Spleen (tissue), 11 donors: ENCODE data around the gene HMGXB4. TPM values are rescaled to one million over a fixed set of nuclear protein-coding genes. Genes with fewer than 3 reads are reported as not detected.

ENCODE experiments used
- DNase-seq: peaks from one replicate; pipeline ENCODE4 v3.0.0-alpha.2; 2020
- H3K27ac ChIP-seq, 8 donors: fragments of 200-600 bp; sonication (generic) in 7 of 8; 1 replicate in 4 of 8; 2 replicates in 4 of 8; pipeline versions ENCODE4 v1.5.0 to v1.8.0; 2016 to 2021; ENCODE audit warnings: inconsistent platforms in 4 of 8, mild to moderate bottlenecking in 4 of 8, moderate library complexity in 1 of 8
- H3K27me3 ChIP-seq, 7 donors: fragments of 200-600 bp; sonication (generic) in 6 of 7; replicated peaks in 1 of 7; 1 replicate in 4 of 7; 2 replicates in 3 of 7; pipeline versions ENCODE4 v1.5.0 to v1.8.0; 2016 to 2021; ENCODE audit warnings: inconsistent platforms in 3 of 7, mild to moderate bottlenecking in 1 of 7
- H3K36me3 ChIP-seq, 6 donors: fragments of 200-600 bp; sonication (generic) in 5 of 6; 1 replicate in 4 of 6; 2 replicates in 2 of 6; pipeline versions ENCODE4 v1.5.0 to v1.8.0; 2016 to 2021; ENCODE audit warnings: inconsistent platforms in 2 of 6
- H3K4me1 ChIP-seq, 6 donors: fragments of 200-600 bp; sonication (generic) in 5 of 6; 1 replicate in 3 of 6; 2 replicates in 3 of 6; pipeline versions ENCODE4 v1.5.0 to v1.8.0; 2016 to 2021; ENCODE audit warnings: inconsistent platforms in 3 of 6
- H3K4me3 ChIP-seq, 8 donors: fragments of 200-600 bp; sonication (generic) in 7 of 8; 1 replicate in 4 of 8; 2 replicates in 4 of 8; pipeline versions ENCODE4 v1.5.0 to v1.8.0; 2016 to 2021; ENCODE audit warnings: inconsistent platforms in 4 of 8, mild to moderate bottlenecking in 4 of 8, moderate library complexity in 2 of 8
- H3K9me3 ChIP-seq, 8 donors: fragments of 200-600 bp; sonication (generic) in 7 of 8; 1 replicate in 4 of 8; 2 replicates in 4 of 8; pipeline versions ENCODE4 v1.5.0 to v1.8.0; 2016 to 2021; ENCODE audit warnings: inconsistent platforms in 4 of 8
- POLR2A ChIP-seq, 3 donors: fragments of 450-650 bp; IDR thresholded peaks; one replicate each; pipeline ENCODE4 v1.5.1; 2017; ENCODE audit warnings: antibody characterized with exemption in 3 of 3, mild to moderate bottlenecking in 1 of 3
- POLR2AphosphoS5 ChIP-seq, 3 donors: sonication (generic); formaldehyde crosslinking; IDR thresholded peaks; one replicate each; pipeline ENCODE4 v1.5.1; 2017; ENCODE audit warnings: antibody characterized with exemption in 3 of 3
- WGBS, 5 donors: extraction: QIAGEN DNeasy Blood & Tissue Kit in 3 of 5; methylation state at CpG; one replicate each; pipeline versions ENCODE4 v1.1.5 to v1.1.7; 2013 to 2018; 5-methylcytosine and 5-hydroxymethylcytosine counted together
- intact Hi-C: fragments of 100-400 bp; cut with DNase I; formaldehyde crosslinking; loops from one replicate; pipeline ENCODE4 v1.15.0; 2023; ENCODE audit warnings: low total_unique reads
- polyA plus RNA-seq, 3 donors: library from polyadenylated mRNA; stranded (reverse); fragments of 200-250 nt; gene quantifications; one replicate each; pipeline ENCODE4 v1.2.1, GENCODE V29; 2013
- total RNA-seq, 7 donors: library from RNA; depleted of rRNA in 3 of 7; stranded (reverse); fragments of >200 nt in 3 of 7; fragmentation: NEBNext Ultra II Directional in 4 of 7; extraction: Animal tissue kit (Norgen Biotek cat#: 25700) in 4 of 7; gene quantifications; one replicate each; pipeline versions ENCODE4 v1.1.0 to v1.2.1, GENCODE V29; 2016 to 2021
- TF ChIP-seq, protein P1 (sequence below), 11 experiments: fragments of 200-600 bp in 7 of 11; fragments of 450-650 bp in 4 of 11; sonication (generic) in 4 of 11; IDR thresholded peaks in 8 of 11; conservative IDR thresholded peaks in 3 of 11; 1 replicate in 7 of 11; 2 replicates in 4 of 11; pipeline versions ENCODE4 v1.4.0 to v1.8.0; 2016 to 2021; ENCODE audit warnings: antibody characterized with exemption in 11 of 11, inconsistent platforms in 4 of 11, mild to moderate bottlenecking in 1 of 11
- donor health status: healthy with polysubstance abuse.
- donor health status: DM: no; HTN: no; CAD: no; lungs with moderate emphysema.
- donor health status: DM: no; HTN: no; CAD: no.
- donor health status: Bipolar disorder and iron deficiency.
- donor health status: healthy.
- donor health status: DM: no; HTN: no; CAD: no.
- donor health status: DM: yes; HTN: yes; CAD: no.

Gene HMGXB4
- total and polyA plus RNA-seq, 10 donors: 4.0 to 24.6 (median 19.5) TPM

DNA sequence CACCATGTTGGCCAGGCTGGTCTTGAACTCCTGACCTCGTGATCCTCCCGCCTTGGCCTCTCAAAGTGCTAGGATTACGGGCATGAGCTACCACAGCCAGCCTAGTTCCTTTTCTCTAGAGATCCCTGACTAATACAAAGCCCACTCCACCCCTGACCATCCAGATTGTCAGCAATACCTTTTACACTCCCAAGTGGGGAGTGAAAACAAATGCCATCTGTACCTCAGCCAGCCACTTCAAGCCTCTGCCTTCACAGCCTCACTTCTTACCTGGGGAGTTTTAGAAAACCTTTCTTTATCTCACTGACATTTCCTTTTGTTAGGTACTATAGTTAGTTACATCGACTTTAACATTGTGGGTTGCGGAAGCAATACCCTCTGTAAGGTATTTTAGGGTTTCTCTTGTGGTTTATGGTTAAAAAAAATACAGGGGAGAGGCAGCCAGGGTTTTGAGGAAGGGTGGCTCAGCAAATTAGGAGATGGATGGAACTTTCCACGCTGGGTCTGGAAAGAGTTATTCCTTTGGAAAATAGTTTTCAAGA, 51.3 kb downstream of the HMGXB4 start:
- H3K4me1 ChIP-seq: peaks cover 29 to 96% (median 82%) of the 10 kb centered on the region in 6 donors
- H3K27ac ChIP-seq: peak overlapping the region in 5 of 8 donors; percentile 30 to 77 (median 63)

DNA sequence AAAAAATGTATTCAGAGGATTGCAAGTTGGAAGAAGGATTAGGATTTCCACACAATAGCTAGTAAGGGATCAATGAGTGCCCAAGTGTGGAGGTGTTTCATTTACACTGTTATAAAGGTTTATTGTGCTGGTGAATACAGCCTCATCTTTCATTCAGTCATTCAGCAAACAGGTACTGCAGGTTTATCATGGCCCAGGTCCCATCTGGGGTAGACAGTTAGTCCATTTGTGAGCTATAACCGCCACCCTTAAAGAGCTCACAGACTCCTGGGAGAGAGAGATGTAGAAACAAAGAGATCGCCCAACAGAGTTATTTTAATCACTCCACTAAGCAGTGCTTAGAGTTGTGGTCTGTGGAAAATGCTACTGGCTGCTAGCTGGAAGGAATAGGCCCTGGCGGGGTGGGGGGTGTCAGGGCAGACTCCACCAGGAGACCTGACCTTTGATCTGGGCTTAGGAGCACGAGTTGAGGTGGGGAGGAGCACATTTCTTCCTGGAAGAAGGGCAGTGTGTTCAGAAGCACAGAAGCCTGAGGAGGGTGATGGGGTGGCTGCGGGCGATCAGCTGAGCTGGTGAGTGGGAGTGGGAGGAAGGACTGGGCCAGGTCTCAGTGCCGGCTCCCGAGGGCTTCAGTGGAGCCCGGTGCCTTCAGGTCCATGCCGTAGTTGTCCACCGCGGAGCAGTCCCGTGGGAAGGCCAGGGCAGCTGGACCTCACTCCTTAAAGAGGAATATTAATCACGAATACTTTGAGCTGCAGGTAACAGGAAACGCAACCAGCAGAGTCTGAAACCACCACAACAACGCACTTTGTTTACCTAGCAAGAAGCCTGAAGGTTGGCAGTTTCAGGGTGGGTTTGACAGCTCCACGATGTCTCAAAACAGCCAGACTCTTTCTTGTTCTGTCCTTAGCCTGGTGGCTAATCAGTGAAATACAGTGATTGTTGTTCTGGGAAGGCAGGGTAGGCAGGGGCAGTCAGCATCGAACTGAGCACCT, 53.6 kb downstream of the HMGXB4 start:
- TF ChIP-seq POLR2AphosphoS5 (IDR thresholded peaks at IDR 0.05) (peak in 1 of 3 donors; percentile 19), POLR2A (IDR thresholded peaks at IDR 0.05) (no peak)
- TF ChIP-seq, protein P1, sequence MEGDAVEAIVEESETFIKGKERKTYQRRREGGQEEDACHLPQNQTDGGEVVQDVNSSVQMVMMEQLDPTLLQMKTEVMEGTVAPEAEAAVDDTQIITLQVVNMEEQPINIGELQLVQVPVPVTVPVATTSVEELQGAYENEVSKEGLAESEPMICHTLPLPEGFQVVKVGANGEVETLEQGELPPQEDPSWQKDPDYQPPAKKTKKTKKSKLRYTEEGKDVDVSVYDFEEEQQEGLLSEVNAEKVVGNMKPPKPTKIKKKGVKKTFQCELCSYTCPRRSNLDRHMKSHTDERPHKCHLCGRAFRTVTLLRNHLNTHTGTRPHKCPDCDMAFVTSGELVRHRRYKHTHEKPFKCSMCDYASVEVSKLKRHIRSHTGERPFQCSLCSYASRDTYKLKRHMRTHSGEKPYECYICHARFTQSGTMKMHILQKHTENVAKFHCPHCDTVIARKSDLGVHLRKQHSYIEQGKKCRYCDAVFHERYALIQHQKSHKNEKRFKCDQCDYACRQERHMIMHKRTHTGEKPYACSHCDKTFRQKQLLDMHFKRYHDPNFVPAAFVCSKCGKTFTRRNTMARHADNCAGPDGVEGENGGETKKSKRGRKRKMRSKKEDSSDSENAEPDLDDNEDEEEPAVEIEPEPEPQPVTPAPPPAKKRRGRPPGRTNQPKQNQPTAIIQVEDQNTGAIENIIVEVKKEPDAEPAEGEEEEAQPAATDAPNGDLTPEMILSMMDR (IDR thresholded peaks at IDR 0.05 in 8 of 11, conservative IDR thresholded peaks at IDR 0.05 in 3 of 11): no peak
- DNase-seq: peak; percentile 68
- Histone ChIP-seq H3K9me3 (no peaks in the 10 kb centered on the region), H3K27ac (peak overlapping the region in 4 of 8 donors; percentile 1 to 26 (median 10)), H3K27me3 (no peaks in the 10 kb centered on the region), H3K4me1 (peaks cover 32 to 99% (median 89%) of the 10 kb centered on the region in 6 donors), H3K36me3 (peaks cover 0 to 50% (median 5%) of the 10 kb centered on the region in 6 donors), H3K4me3 (no peak overlapping the region)
- WGBS, 5 donors: 70 to 82% (median 77%) methylated on average over 16 to 18 of the region's 18 CpGs
- intact Hi-C loops: no loop called here

More for the DNA sequence above, 51.3 kb downstream of the HMGXB4 start:
- no peak for TF ChIP-seq POLR2A (IDR thresholded peaks at IDR 0.05)
- TF ChIP-seq, protein P1 (IDR thresholded peaks at IDR 0.05 in 8 of 11, conservative IDR thresholded peaks at IDR 0.05 in 3 of 11): no peak
- TF ChIP-seq POLR2AphosphoS5 (IDR thresholded peaks at IDR 0.05): no peak
- no peak for DNase-seq
- H3K36me3 ChIP-seq: peaks cover 0 to 44% (median 7%) of the 10 kb centered on the region in 6 donors
- no peaks in the 10 kb centered on the region for H3K27me3 ChIP-seq
- peak overlapping the region in 1 of 8 donors; percentile 16 for H3K4me3 ChIP-seq
- H3K9me3 ChIP-seq: no peaks in the 10 kb centered on the region
- intact Hi-C loops: no loop called here
- WGBS, 5 donors: 31 to 54% (median 37%) methylated on average over 6 of the region's 6 CpGs

DNA sequence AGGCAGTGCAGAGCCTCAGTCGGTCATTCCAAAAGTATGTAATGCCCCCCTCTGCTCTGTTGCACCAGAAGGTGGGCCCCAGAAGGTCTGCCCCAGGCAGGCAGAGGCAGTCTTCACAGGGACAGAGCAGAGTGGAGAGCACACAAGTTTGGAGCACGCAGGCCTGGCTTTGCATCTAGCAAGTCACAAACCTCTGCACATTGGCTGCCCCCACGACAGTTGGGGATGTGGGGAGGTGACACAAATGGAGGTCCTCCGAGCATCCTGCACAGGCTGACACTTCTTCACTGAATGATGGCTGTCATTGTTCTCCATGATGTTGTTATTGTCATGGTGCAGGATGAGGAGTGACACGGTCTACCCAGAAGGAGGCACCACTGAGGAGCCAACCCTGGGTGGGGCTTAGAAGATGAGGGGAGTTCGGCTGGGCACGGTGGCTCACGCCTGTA, 54.3 kb downstream of the HMGXB4 start:
- Histone ChIP-seq H3K36me3 (peaks cover 0 to 56% (median 7%) of the 10 kb centered on the region in 6 donors), H3K27me3 (no peaks in the 10 kb centered on the region), H3K9me3 (no peaks in the 10 kb centered on the region), H3K4me1 (peaks cover 25 to 95% (median 83%) of the 10 kb centered on the region in 6 donors), H3K27ac (peak overlapping the region in 4 of 8 donors; percentile 1 to 72 (median 15)), H3K4me3 (no peak overlapping the region)
- DNase-seq: peak; percentile 67
- 79 to 91% (median 90%) methylated on average over 7 to 8 of the region's 8 CpGs for WGBS, 5 donors
- TF ChIP-seq POLR2A (IDR thresholded peaks at IDR 0.05): no peak
- TF ChIP-seq, protein P1 (IDR thresholded peaks at IDR 0.05 in 8 of 11, conservative IDR thresholded peaks at IDR 0.05 in 3 of 11): no peak
- no peak for TF ChIP-seq POLR2AphosphoS5 (IDR thresholded peaks at IDR 0.05)
- intact Hi-C loops: no loop called here
